Measurements from ENCODE around the gene SRGAP1.
"Not testable (repeated sequence)": the region's sequence is repeated elsewhere in the genome, so short reads cannot be mapped to it uniquely, and the experiment has no call there.

Gene SRGAP1

GRCh38 chr12:64053117-64053516 lies 208.6 kb downstream of the SRGAP1 start:
- DNase-seq (ENCODE audit: low read depth) = no peak

DNA sequence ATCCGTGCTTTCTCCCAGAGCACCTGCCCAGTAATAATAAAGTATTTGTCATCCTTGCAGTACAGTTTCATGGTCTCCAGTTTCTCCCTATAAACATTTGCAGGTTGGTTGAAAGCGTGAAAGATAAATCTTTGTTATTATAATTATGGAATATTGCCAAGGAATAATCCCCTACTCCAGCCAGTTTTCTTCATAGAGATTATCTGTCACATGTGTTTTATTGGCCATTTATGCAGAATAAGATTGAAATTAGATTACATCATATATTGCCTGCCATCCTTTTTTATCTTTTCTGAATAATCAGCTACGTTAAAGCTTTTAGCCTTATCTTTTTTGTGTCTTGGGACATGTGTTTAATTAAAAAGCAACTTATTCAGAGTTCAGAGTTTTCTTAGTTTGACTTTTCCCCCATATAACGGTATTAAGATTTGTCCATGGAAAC lies 209.6 kb downstream of the SRGAP1 start:
- DNase-seq (ENCODE audit: low read depth) = no peak

GRCh38 chr12:64056741-64057140 lies 212.2 kb downstream of the SRGAP1 start:
- DNase-seq (ENCODE audit: low read depth) = no peak

DNA sequence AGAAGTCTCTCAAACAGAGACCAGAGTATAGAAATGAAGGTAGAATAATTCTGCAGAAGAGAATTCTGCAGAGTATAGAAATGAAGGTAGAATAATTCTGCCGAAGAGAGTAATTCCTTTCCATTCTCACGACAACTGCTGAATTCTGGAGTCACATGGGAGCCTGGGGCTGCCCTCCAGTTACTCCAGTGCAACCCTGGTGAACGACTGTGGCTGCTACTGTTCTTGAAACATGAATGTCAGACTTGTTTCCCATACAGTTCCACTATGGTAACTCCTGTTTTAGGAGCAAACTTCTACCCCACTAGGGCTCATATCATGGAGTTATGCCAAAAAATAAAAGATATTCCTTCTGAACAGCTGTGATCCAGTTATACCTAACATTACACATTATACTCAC lies 213.2 kb downstream of the SRGAP1 start:
- no peak for DNase-seq (ENCODE audit: low read depth)

DNA sequence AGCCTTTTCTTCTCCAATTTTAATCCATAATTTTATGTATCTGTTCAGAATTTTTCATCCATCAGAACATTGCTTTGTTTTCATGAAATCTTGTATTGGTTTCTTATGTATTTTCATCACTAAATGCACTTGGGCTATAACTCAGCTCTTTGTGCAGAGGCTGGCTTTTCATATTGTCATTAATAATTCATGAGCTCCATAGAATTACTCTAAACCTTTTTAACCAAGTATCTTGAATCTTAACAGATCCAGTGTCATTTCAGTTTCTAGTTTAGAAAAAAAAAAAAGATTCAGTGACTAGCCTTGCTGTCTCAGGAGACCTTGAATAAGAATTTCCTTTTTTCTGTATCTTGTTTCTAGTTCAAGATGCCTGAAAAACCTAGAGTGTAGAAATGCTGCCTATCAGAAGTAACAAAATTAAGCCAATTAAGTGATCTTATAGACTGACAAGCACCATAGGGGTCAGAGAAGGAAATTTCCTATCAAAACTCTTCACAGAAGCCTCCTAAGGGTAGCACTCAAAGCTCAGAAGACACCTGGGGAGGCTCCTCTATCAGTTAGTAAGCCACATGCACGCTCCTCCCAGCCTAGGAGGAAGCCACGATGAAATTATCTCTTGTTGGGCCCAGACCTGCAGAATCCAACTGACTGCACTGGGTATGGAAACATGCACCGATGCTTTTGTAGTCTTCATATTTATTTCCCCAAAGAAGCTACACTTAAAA lies 214.2 kb downstream of the SRGAP1 start:
- DNase-seq (ENCODE audit: low read depth) = no peak

DNA sequence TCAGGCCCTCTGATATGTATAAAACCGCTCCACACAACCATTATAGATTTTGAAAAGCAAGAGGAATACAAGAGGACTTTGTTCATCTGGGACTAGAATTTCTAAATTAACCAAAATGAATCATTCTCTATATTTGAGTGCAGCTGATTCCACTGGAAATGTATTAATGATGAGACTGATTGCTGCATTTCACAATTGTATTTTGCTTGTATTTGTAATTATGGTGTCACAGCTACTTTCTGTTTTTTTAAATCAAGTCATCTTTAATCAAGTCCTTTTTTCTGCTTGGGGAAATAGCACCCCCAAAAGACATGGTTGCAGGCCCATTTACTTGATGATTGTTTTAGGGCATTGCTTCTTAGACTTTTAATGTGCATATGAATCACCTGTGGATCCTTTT lies 215.2 kb downstream of the SRGAP1 start:
- DNase-seq (ENCODE audit: low read depth) = no peak

DNA sequence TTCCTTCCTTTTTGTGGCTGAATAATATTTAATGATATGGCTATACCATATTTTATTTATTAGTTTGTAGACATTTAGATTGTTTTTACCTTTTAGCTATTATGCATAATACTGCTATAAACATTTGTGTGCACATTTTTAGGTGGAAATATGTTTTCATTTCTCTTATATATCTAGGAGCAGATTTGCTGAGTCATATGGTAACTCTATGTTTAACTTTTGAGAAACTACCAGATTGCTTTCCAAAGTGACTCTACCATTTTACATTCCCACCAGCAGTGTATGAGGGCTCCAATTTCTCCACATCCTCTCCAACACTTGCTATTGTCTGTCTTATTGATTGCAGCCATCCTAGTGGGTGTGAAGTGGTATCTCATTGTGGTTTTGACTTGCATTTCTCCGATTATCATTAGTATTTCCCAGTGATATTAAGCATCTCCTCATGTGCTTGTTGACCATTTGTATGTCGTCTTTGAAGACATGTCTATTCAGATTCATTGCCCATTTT lies 217.4 kb downstream of the SRGAP1 start:
- no peak for DNase-seq (ENCODE audit: low read depth)

- DNase-seq (ENCODE audit: low read depth) = no peak
These were observed 218.6 kb downstream of the SRGAP1 start for GRCh38 chr12:64063121-64063520.

- DNase-seq (ENCODE audit: low read depth) = no peak
These were observed 219.7 kb downstream of the SRGAP1 start for GRCh38 chr12:64064240-64064639.

DNA sequence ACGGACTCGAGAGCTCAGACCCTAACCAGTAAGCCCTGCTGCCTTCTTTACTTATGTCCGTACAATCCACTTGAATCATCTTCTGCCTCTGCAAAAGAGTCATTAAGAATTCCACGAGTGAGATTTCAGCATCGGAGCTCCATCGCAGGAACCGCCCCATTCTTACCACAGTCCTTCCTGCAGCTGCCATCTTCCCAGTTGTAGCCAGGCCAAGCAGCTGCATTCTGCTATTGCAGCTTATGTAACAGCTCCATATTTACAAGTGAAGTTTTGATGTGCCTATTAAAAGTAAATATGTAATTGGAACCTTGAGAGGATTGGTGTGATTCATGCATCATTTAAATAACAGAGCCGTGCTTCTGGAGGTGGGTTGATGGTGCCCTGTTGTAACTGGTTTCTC lies 220.2 kb downstream of the SRGAP1 start:
- no peak for DNase-seq (ENCODE audit: low read depth)

DNA sequence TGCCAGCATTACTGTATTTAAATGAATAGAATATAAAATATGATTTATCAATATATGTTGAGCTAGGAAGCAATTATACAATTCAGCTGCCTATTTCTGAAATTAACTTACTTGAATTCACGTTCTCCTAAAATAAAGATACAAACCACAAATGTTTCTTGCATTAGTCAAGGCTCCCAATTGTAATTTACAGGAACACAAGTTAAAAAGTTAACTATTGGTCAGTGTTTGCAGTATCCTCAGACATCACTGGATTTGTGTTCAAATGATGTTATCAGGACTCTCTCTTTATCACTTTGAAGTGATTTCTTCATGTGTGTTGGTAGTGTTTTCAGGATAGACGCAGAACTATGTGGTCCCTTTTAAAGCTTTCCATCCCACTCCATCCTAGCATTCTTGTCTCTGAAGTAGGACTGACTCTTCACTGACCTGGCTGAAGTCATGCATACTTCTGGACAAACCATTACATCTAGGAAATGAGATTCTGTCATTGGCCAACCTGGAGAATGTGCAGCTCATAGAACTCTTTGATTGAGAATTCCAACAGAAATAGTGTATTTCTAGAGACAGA lies 221.5 kb downstream of the SRGAP1 start:
- DNase-seq (ENCODE audit: low read depth) = no peak

DNA sequence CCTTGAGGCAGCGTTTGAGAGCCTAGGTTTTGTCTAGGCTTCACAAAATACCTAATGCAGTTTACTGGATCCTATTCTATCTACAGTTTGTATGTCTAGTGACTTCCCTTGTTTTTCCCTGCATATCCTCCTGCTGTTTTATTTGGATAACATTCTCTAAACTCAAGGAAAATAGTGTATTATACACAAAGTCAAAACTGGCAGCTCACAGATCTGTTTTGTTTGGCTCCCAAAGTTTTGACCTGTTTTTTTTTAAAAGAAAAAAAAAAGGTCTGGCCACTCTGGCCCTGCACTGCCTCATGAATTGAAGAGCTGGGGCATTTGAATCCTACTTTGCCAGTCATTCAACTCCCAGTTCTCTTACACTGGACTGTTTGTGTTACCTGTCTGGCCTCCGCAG lies 222.3 kb downstream of the SRGAP1 start:
- DNase-seq (ENCODE audit: low read depth) = no peak

- DNase-seq (ENCODE audit: low read depth) = no peak
These were observed 226.0 kb downstream of the SRGAP1 start for GRCh38 chr12:64070454-64070853.

GRCh38 chr12:64072916-64073575 lies 228.5 kb downstream of the SRGAP1 start:
- no peak for DNase-seq (ENCODE audit: low read depth)

DNA sequence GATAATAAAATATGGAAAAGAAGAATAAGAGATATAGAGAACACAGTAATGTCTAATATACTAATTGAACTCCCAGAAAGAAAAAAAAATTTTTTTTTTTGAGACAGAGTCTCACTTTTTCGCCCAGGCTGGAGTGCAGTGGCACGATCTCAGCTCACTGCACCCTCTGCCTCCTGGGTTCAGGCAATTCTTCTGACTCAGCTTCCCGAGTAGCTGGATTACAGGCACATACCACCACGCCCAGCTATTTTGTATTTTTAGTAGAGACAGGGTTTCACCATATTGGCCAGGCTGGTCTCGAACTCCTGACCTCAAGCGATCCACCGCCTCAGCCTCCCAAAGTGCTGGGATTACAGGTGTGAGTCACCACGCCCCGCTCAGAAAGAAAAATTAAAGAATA lies 232.1 kb downstream of the SRGAP1 start:
- not testable (repeated sequence) for DNase-seq (ENCODE audit: low read depth)

- no peak for DNase-seq (ENCODE audit: low read depth)
These were observed 233.4 kb downstream of the SRGAP1 start for GRCh38 chr12:64077922-64078321.

DNA sequence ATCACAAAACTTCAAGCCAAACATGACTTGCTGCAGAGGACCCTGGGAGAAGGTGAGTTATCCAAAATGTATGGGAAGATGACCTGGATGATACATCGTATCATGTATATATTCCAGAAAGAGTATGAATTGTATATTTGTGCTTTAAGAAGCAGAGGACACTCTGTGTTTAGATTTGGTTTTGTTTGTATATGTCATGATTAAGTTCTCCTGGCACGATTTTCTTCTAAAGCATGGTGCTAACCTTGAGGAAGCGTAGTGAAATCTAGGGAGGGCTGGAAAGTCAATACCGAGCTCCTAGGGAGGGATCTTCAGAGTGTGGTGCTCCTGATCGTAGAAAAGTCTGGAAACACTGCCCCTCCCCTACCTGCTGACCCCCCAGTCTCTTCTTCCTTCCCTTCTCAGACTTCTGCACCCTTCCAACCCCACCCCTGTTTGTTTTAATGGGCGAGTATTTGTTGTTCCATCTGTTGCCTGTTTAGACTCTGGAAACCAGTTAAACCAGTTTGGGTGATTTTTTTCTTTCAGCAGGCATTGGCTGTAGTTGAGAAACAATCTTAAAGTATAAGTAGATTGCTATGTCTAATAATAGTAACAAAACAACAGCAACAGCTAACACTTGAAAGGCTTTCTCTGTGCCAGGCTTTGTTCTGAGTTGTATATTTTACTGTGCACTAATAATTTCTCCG lies 236.0 kb downstream of the SRGAP1 start:
- no peak for DNase-seq (ENCODE audit: low read depth)

- DNase-seq (ENCODE audit: low read depth) = no peak
These were observed 236.5 kb downstream of the SRGAP1 start for GRCh38 chr12:64081008-64081404.

DNA sequence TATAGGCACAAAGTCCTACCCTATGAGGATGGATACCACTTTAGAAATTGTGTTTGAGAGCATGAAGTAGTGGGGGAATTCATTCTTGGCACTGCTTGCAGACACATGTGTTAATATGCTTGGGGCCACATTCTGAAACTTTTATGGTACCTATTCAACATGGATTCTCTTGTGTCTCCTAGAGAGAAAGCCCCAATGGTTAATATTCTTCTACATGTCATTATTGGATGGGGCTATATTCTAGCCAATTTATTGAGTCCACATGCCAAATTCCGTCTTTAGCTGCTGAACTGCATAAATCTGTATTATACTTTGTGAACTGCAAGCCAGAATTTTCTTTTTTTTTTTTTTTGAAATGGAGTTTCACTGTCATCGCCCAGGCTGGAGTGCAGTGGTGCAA lies 237.6 kb downstream of the SRGAP1 start:
- no peak for DNase-seq (ENCODE audit: low read depth)

GRCh38 chr12:64082866-64083268 lies 238.4 kb downstream of the SRGAP1 start:
- DNase-seq (ENCODE audit: low read depth) = no peak

- no peak for DNase-seq (ENCODE audit: low read depth)
These were observed 239.0 kb downstream of the SRGAP1 start for GRCh38 chr12:64083285-64084210.

GRCh38 chr12:64085154-64085553 lies 240.7 kb downstream of the SRGAP1 start:
- DNase-seq (ENCODE audit: low read depth) = no peak
